HG03060 (cell line): Measurements from ENCODE around the gene EIF4G3.
"Not testable (repeated sequence)": the region's sequence is repeated elsewhere in the genome, so short reads cannot be mapped to it uniquely, and the experiment has no call there.

ENCODE experiments used
- ATAC-seq: cut with Tn5 transposase; IDR thresholded peaks from one replicate; pipeline ENCODE4 v1.9.1; 2021; ENCODE audit warnings: low read depth, moderate number of reproducible peaks; ENCODE audit not compliant: unreplicated experiment

Gene EIF4G3

GRCh38 chr1:20849100-20849499 lies 327.6 kb downstream of the EIF4G3 start:
- no peak for ATAC-seq

GRCh38 chr1:20848162-20848561 lies 328.5 kb downstream of the EIF4G3 start:
- no peak for ATAC-seq

DNA sequence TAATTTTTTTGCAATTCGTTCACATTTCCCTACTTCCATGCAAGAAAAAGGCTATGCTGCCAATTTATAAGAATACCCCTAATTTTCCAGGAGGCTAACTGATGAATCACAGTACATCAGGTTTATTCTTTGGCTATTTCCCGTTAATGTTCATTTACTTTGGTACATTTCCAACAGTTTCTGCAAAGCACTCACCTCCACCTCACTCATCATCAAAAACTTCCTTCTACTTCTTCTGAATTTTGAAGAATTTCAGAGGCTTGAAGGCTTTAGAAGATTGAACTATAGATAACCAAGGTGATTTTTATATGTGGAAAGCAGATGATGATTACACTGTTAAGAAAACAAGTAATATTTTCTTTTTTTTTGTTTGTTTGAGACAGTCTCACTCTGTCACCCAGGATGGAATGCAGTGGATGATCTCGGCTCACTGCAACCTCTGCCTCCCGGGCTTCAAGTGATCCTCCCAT lies 329.1 kb downstream of the EIF4G3 start:
- ATAC-seq: no peak

GRCh38 chr1:20846461-20847374 lies 330.0 kb downstream of the EIF4G3 start:
- ATAC-seq: no peak

DNA sequence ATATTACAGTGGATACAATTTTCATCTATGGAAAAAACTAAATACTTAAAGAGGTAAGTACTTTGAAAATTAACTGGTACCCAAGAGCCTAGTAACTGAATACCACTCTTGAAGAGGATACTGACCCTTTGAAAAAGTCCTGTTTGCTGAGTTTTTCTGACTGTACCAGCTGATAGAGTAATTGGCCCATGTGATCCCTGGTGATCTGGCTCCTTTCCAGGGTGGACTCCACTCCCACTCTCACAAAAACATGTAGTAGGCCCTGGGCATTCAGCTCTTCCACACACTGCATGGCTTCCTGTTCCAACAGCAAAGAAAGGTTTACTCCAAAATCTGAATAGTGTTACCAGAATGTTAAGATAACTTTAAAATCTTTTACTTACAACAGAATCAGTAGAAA lies 336.0 kb downstream of the EIF4G3 start:
- no peak for ATAC-seq

GRCh38 chr1:20837554-20838192 lies 339.0 kb downstream of the EIF4G3 start:
- ATAC-seq: no peak

DNA sequence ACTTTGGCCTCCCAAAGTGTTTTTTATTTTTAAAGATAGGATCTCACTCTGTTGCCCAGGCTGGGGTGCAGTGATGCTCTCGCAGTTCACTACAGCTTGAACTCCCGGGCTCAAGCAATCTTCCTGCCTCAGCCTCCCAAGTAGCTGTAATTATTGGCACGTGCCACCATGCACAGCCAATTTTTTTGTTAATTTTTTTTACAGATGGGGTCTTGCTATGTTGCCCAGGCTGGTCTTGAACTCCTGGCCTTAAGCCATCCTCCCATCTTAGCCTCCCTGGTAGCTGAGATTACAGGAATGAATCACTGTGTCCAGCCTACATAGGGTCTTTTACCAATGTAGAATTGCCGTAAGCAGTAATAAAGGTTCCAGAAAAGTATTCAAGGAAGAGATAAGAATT lies 340.5 kb downstream of the EIF4G3 start:
- ATAC-seq: no peak

DNA sequence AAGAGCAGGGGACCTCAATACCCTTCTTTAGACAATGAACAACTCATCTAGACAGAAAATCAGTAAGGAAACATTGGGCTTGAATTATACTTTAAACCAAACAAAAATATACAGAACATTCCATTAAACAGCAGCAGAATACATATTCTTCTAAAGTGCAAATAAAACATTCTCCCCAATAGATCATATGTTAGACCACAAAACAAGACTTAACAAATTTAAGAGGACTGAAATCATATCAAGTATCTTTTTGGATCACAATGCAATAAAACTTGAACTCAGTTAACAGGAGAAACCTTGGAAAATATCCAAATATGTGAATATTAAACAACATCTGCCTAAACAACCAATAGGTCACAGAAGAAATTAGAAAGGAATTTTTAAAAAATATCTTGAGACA lies 341.9 kb downstream of the EIF4G3 start:
- no peak for ATAC-seq

- no peak for ATAC-seq
Measured at GRCh38 chr1:20834192-20834591, 342.5 kb downstream of the EIF4G3 start.

DNA sequence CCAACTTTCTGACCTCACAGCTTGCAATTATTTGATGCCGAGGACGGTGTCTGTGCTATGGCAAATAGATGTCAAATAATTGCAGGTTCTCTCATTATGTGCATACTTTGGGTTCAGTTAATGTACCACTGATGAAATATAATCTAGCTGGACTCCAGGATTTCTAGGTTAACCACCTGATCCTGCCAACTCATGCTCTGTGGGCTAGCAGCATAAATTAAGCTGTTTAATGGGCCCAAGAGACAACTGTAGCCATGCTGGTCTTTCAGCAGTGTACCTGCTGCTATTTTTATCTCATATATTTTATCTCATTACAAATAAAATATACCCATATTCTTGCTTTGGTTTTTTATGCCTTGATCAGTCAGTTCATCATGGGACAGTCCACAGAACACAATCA lies 346.3 kb downstream of the EIF4G3 start:
- no peak for ATAC-seq

DNA sequence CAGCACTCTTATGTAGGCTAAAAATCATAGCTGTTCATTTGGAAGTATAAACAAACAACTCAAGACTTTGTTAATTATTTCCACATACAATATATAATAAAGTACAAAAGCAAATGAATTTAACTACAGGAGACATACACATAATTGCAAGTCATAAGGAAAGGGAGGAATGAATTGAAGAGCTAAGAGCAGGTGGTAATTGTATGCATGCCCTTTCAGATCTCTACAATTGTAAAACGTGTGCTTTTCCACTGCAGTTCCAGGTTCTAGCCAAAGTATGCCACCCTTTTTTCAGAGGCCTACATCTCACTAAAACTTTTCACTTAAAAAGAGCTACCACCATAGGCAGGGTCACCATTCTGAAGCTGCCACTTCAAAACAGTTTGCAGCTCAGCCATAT lies 346.8 kb downstream of the EIF4G3 start:
- ATAC-seq: no peak

- ATAC-seq: no peak
Measured at GRCh38 chr1:20829531-20829930, 347.2 kb downstream of the EIF4G3 start.

- ATAC-seq: no peak
Measured at GRCh38 chr1:20823845-20824244, 352.9 kb downstream of the EIF4G3 start.

DNA sequence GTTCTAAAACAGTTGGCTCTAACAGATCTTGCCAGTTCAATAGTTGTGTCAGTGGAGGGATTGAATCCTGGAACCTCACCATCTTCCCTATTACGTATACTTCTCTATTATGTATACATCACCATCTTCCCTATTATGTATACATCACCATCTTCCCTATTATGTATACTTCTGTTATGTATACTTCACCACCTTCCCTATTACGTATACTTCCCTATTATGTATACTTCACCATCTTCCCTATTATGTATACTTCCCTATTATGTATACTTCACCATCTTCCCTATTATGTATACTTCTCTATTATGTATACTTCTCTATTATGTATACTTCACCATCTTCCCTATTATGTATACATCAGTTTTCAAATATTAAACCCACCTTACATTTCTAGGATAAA lies 355.2 kb downstream of the EIF4G3 start:
- no peak for ATAC-seq

GRCh38 chr1:20819818-20820217 lies 356.9 kb downstream of the EIF4G3 start:
- no peak for ATAC-seq

DNA sequence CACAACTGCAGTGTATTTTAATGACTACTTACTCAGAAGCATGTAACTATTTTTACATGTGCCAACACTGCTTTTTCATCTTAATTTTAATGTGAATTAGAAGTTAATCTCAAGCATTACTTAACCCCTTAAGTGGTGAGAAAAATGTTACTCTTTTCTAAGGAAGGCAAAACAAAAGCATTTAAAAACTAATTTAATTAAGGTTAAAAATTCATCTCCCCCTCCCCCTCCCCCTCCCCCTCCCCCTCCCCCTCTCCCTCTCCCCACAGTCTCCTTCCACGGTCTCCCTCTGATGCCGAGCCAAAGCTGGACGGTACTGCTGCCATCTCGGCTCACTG lies 362.2 kb downstream of the EIF4G3 start:
- ATAC-seq: no peak

GRCh38 chr1:20811916-20812315 lies 364.8 kb downstream of the EIF4G3 start:
- no peak for ATAC-seq

DNA sequence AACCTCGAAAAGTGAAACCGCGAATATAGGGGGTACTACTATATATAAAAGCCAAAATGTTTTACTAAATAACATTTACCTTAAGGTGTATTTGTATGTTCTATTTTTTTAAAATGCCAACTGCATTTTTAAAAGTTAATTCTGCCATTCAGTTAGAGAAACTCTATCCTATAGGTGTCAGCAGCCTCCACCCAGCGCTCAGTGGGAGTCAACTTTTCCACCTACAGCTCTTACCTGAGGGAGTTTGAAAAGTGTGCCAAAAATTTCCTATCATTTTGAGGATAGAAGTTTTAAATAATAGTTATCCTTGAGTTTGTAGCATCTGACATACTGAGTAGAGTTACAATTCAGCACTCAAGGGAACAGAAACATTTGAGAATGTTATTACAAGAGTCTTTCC lies 383.5 kb downstream of the EIF4G3 start:
- no peak for ATAC-seq

- no peak for ATAC-seq
Measured at GRCh38 chr1:20792196-20792595, 384.5 kb downstream of the EIF4G3 start.

GRCh38 chr1:20790785-20791184 lies 385.9 kb downstream of the EIF4G3 start:
- no peak for ATAC-seq

- ATAC-seq: not testable (repeated sequence)
Measured at GRCh38 chr1:20789598-20789997, 387.1 kb downstream of the EIF4G3 start.
